Anterior cingulate cortex (tissue), 58 donors: ENCODE results near the gene ZNF133.
A peak's percentile ranks its signal among the peaks of the same experiment; 100 is the strongest.
"Not testable (repeated sequence)": the region's sequence is repeated elsewhere in the genome, so short reads cannot be mapped to it uniquely, and the experiment has no call there.

Experiments used
- DNase-seq, 58 donors: peaks; one replicate each; lab custom pipeline; 2025; lab: John Stamatoyannopoulos, UW

The ZNF133 gene

GRCh38 chr20:18287915-18288748 lies at the start of gene ZNF133:
TSS of gene ZNF133 (plus strand) at chr20:18288527. CDS start at chr20:18305687, 17,160 bp downstream.
- peak; percentile 78 to 100 (median 96) for DNase-seq

GRCh38 chr20:18240997-18241396 lies 47.3 kb upstream of the ZNF133 start:
- DNase-seq: no peak

GRCh38 chr20:18243802-18244201 lies 44.5 kb upstream of the ZNF133 start:
- DNase-seq: no peak

GRCh38 chr20:18248545-18248944 lies 39.8 kb upstream of the ZNF133 start:
- not testable (repeated sequence) for DNase-seq

- no peak for DNase-seq
Measured at GRCh38 chr20:18250217-18250616, 38.1 kb upstream of the ZNF133 start.

GRCh38 chr20:18252597-18253451 lies 35.5 kb upstream of the ZNF133 start:
- no peak for DNase-seq

- DNase-seq: no peak
Measured at GRCh38 chr20:18254615-18255014, 33.7 kb upstream of the ZNF133 start.

GRCh38 chr20:18255526-18255925 lies 32.8 kb upstream of the ZNF133 start:
- DNase-seq: no peak

GRCh38 chr20:18256440-18257090 lies 31.8 kb upstream of the ZNF133 start:
- no peak for DNase-seq

GRCh38 chr20:18258126-18258860 lies 30.0 kb upstream of the ZNF133 start:
- DNase-seq: no peak

GRCh38 chr20:18259730-18260129 lies 28.6 kb upstream of the ZNF133 start:
- DNase-seq: no peak

GRCh38 chr20:18263723-18264122 lies 24.6 kb upstream of the ZNF133 start:
- no peak for DNase-seq

GRCh38 chr20:18265441-18265840 lies 22.9 kb upstream of the ZNF133 start:
- no peak for DNase-seq

GRCh38 chr20:18266282-18266681 lies 22.0 kb upstream of the ZNF133 start:
- no peak for DNase-seq

GRCh38 chr20:18267815-18268214 lies 20.5 kb upstream of the ZNF133 start:
- DNase-seq: no peak

GRCh38 chr20:18271160-18271559 lies 17.2 kb upstream of the ZNF133 start:
- DNase-seq: no peak

- no peak for DNase-seq
Measured at GRCh38 chr20:18272451-18272850, 15.9 kb upstream of the ZNF133 start.

GRCh38 chr20:18273738-18274137 lies 14.6 kb upstream of the ZNF133 start:
- DNase-seq: peak in 4 of 58 donors; percentile 1 to 30 (median 6)

- DNase-seq: not testable (repeated sequence)
Measured at GRCh38 chr20:18275960-18276359, 12.4 kb upstream of the ZNF133 start.

- peak in 53 of 58 donors; percentile 2 to 77 (median 39) for DNase-seq
Measured at GRCh38 chr20:18276821-18277220, 11.5 kb upstream of the ZNF133 start.
